HCT116 (cell line): ENCODE measurements around the gene MTUS2. TPM values are rescaled to one million over a fixed set of nuclear protein-coding genes. Genes with fewer than 3 reads are reported as not detected.

Source experiments
- ATAC-seq: fragments of 200-7000 bp; cut with Tn5 transposase; 2 replicates; pipeline ENCODE4 v1.9.1; 2020; ENCODE audit warnings: mild to moderate bottlenecking, moderate library complexity
- BruUV-seq: library from RNA; stranded (reverse); fragments of 400-500 nt; replicated peaks from 2 replicates; lab custom pipeline; 2021; lab: Mats Ljungman, UMichigan
- CTCF ChIA-PET: fragments of 300-600 bp; sonication (Branson Sonifier 250); formaldehyde crosslinking; loops from one replicate; lab custom pipeline; 2021; ENCODE audit warnings: antibody characterized with exemption; lab: Charles Lee
- POLR2A ChIA-PET: fragments of 300-600, 350-600 bp; sonication (Branson Sonifier 250); formaldehyde crosslinking; loops from one replicate; lab custom pipeline; 2021; ENCODE audit warnings: antibody characterized with exemption; lab: Charles Lee
- RAD21 ChIA-PET, 2 experiments: fragments of 300-600 bp; sonication (Branson Sonifier 250); formaldehyde crosslinking; loops; one replicate each; lab custom pipeline; 2023; ENCODE audit warnings: low total read pairs in 2 of 2; ENCODE audit not compliant: uncharacterized antibody in 2 of 2, unreplicated experiment in 2 of 2, low non-redundant PET in 1 of 2; lab: Charles Lee
- DNase-seq: peaks from one replicate; pipeline ENCODE4 v3.0.0-alpha.2; 2010; ENCODE audit warnings: low read depth, low spot score
- H2AFZ ChIP-seq: fragments of 200-600 bp; shearing (Covaris generic), sonication (generic); 2 replicates; pipeline ENCODE4 v1.6.1; 2017; ENCODE audit warnings: low read depth, mixed run types, mixed read lengths, antibody characterized with exemption, low read length; ENCODE audit not compliant: poor library complexity, severe bottlenecking
- H3K27ac ChIP-seq: 2 replicates; pipeline ENCODE4 v1.5.1; 2012; ENCODE audit warnings: low read depth, low read length
- H3K27me3 ChIP-seq: fragments of 200-600 bp; sonication (generic); 2 replicates; pipeline ENCODE4 v1.6.1; 2016; ENCODE audit warnings: mixed run types, low read length, mixed read lengths; ENCODE audit not compliant: insufficient read depth
- H3K36me3 ChIP-seq, 2 experiments: fragments of 200-500 bp in 1 of 2; fragments of 200-600 bp in 1 of 2; sonication (Bioruptor generic) in 1 of 2; sonication (generic) in 1 of 2; 2 replicates each; pipeline versions ENCODE4 v1.5.1 to v1.6.1; 2014 to 2016; ENCODE audit warnings: low read length in 2 of 2, inconsistent platforms in 1 of 2, mixed read lengths in 1 of 2, mixed run types in 1 of 2; ENCODE audit not compliant: insufficient read depth in 2 of 2, control insufficient read depth in 1 of 2
- H3K4me1 ChIP-seq, 2 experiments: fragments of 200-600 bp in 1 of 2; sonication (generic) in 1 of 2; 2 replicates each; pipeline versions ENCODE4 v1.5.1 to v1.6.1; 2012 to 2017; ENCODE audit warnings: low read length in 2 of 2, inconsistent platforms in 1 of 2, mild to moderate bottlenecking in 1 of 2, mixed read lengths in 1 of 2, mixed run types in 1 of 2, moderate library complexity in 1 of 2; ENCODE audit not compliant: insufficient read depth in 2 of 2, control insufficient read depth in 1 of 2
- H3K4me2 ChIP-seq: fragments of 200-600 bp; sonication (generic); 2 replicates; pipeline ENCODE4 v1.6.1; 2017; ENCODE audit warnings: mixed run types, low read length, mixed read lengths
- H3K4me3 ChIP-seq, 2 experiments: fragments of 200-600 bp in 1 of 2; sonication (generic) in 1 of 2; replicated peaks in 1 of 2; 2 replicates each; pipeline ENCODE4 v1.5.1; 2011 to 2016; ENCODE audit warnings: low read length in 2 of 2, control low read depth in 1 of 2, low read depth in 1 of 2, mild to moderate bottlenecking in 1 of 2, mixed read lengths in 1 of 2, mixed run types in 1 of 2
- H3K79me2 ChIP-seq: fragments of 200-600 bp; sonication (generic); 2 replicates; pipeline ENCODE4 v1.6.1; 2017; ENCODE audit warnings: mild to moderate bottlenecking, mixed run types, low read length, moderate library complexity, mixed read lengths; ENCODE audit not compliant: insufficient read depth
- H3K9ac ChIP-seq: fragments of 200-600 bp; sonication (generic); 2 replicates; pipeline ENCODE4 v1.6.1; 2016; ENCODE audit warnings: low read length, mixed read lengths
- H3K9me2 ChIP-seq: fragments of 200-600 bp; sonication (generic), shearing (Covaris generic); 2 replicates; pipeline ENCODE4 v1.6.1; 2017; ENCODE audit warnings: mixed run types, mild to moderate bottlenecking, moderate library complexity; ENCODE audit not compliant: insufficient read depth
- H3K9me3 ChIP-seq, 2 experiments: fragments of 200-500 bp in 1 of 2; fragments of 200-600 bp in 1 of 2; sonication (Bioruptor generic) in 1 of 2; sonication (generic) in 1 of 2; 2 replicates each; pipeline ENCODE4 v1.6.1; 2014 to 2017; ENCODE audit warnings: low read length in 2 of 2, mixed read lengths in 2 of 2, inconsistent platforms in 1 of 2, low read depth in 1 of 2, mild to moderate bottlenecking in 1 of 2, mixed run types in 1 of 2, moderate library complexity in 1 of 2; ENCODE audit not compliant: control insufficient read depth in 1 of 2, insufficient read depth in 1 of 2
- H4K20me1 ChIP-seq: fragments of 200-600 bp; sonication (generic), shearing (Covaris generic); 2 replicates; pipeline ENCODE4 v1.6.1; 2017; ENCODE audit warnings: mixed run types, mild to moderate bottlenecking, moderate library complexity; ENCODE audit not compliant: insufficient read depth
- CEBPB ChIP-seq: IDR thresholded peaks from 2 replicates; pipeline ENCODE4 v1.6.1; 2012; ENCODE audit warnings: low read depth
- EGR1 ChIP-seq: IDR thresholded peaks from 2 replicates; pipeline ENCODE4 v1.6.1; 2012; ENCODE audit warnings: low read depth
- ELF1 ChIP-seq: IDR thresholded peaks from 2 replicates; pipeline ENCODE4 v1.6.1; 2012; ENCODE audit warnings: low read depth, borderline replicate concordance
- EZH2 ChIP-seq: fragments of 200-600 bp; sonication (generic); IDR thresholded peaks from 2 replicates; pipeline ENCODE4 v1.6.1; 2017; ENCODE audit warnings: antibody characterized with exemption, mixed run types
- EZH2phosphoT487 ChIP-seq: fragments of 200-600 bp; IDR thresholded peaks from 2 replicates; pipeline ENCODE4 v1.6.1; 2018; ENCODE audit warnings: antibody characterized with exemption, borderline replicate concordance
- FOSL1 ChIP-seq: IDR thresholded peaks from 2 replicates; pipeline ENCODE4 v1.6.1; 2012; ENCODE audit warnings: low read depth
- POLR2AphosphoS5 ChIP-seq: IDR thresholded peaks from 2 replicates; pipeline ENCODE4 v1.6.1; 2011; ENCODE audit warnings: mild to moderate bottlenecking, low read depth, low read length, moderate library complexity
- REST ChIP-seq: IDR thresholded peaks from 2 replicates; pipeline ENCODE4 v1.6.1; 2012; ENCODE audit warnings: low read depth
- SIN3A ChIP-seq: IDR thresholded peaks from 2 replicates; pipeline ENCODE4 v1.6.1; 2012; ENCODE audit warnings: low read depth
- YY1 ChIP-seq: IDR thresholded peaks from 2 replicates; pipeline ENCODE4 v1.6.1; 2011; ENCODE audit warnings: low read length, low read depth, moderate library complexity, mild to moderate bottlenecking; ENCODE audit not compliant: insufficient replicate concordance; ENCODE audit errors: extremely low read depth
- ZBTB33 ChIP-seq: IDR thresholded peaks from 2 replicates; pipeline ENCODE4 v1.6.1; 2011; ENCODE audit warnings: mild to moderate bottlenecking, low read length, moderate library complexity; ENCODE audit not compliant: insufficient replicate concordance; ENCODE audit errors: extremely low read depth
- intact Hi-C: fragments of 100-400 bp; cut with micrococcal nuclease; formaldehyde crosslinking; loops from 2 replicates; pipeline ENCODE4 v1.10.0; 2022
- total RNA-seq: library from RNA; stranded (reverse); gene quantifications from one replicate; pipeline ENCODE4 v1.2.1, GENCODE V29; 2021; ENCODE audit not compliant: unreplicated experiment

Gene MTUS2
- total RNA-seq, 1 experiment from 2014 or later, result 0.02 TPM

- TF ChIP-seq REST (no peak), SIN3A (no peak), CEBPB (no peak), FOSL1 (no peak), ZBTB33 (no peak), EZH2phosphoT487 (no peak), EGR1 (no peak), POLR2AphosphoS5 (no peak)
These were observed 674.4 kb downstream of the MTUS2 start (continued) for GRCh38 chr13:29494520-29494919.

DNA sequence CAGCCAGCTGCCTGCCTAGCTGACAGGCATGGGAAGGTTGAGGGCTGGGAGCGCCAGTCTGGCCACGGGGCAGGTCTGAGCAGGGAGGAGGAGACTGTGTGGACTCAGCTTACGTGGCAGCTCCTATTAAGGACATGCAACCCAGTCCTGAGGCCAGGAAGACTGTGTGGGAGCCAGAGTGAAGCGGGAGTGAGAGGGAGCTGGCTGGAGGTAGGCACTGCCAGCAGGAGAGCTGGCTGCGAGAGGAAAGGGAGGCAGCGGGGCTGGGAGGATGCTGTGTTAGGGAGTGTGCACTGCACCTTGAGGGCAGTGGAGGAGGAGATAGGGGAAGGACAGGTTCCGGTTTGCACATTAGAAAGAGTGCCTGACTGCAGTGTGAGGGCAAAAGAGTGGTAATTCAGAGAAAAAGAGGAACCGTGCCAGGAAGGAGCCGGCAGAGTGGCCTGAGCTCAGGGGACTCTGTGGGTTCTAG, 676.1 kb downstream of the MTUS2 start:
- no peak for DNase-seq
- BruUV-seq, result no TSS peak
- Histone ChIP-seq H3K9ac (no peak overlapping the region), H3K36me3 (no peaks in the 10 kb centered on the region), H2AFZ (no peak overlapping the region), H3K9me3 (no peaks in the 10 kb centered on the region), H3K79me2 (no peaks in the 10 kb centered on the region), H3K4me2 (no peak overlapping the region), H4K20me1 (no peaks in the 10 kb centered on the region), H3K4me3 (no peak overlapping the region), H3K27ac (no peak overlapping the region), H3K9me2 (no peaks in the 10 kb centered on the region), H3K27me3 (peaks cover 19% of the 10 kb centered on the region; the same call in 1 of the 2 replicates), H3K4me1 (no peaks in the 10 kb centered on the region)
- intact Hi-C loops, result no loop called here
- ChIA-PET POLR2A (no interaction called here), CTCF (interaction anchor here (1.2 kb wide), 1 partner anchor 12 kb away, joined by 4 read pairs; no protein-coding TSS in a partner anchor), RAD21 (no interaction called here)
- TF ChIP-seq YY1 (no peak), ZBTB33 (no peak), POLR2AphosphoS5 (no peak), ELF1 (no peak), CEBPB (no peak), EZH2 (no peak)
- ATAC-seq, result peak; percentile 79
